CD4-positive, alpha-beta T cell treated with Interleukin-21 for 1 hour (primary cell): Measurements from ENCODE around the gene NFYC.

Source experiments
- DNase-seq: peaks from one replicate; pipeline ENCODE4 v3.0.0-alpha.2; 2020

The NFYC gene

GRCh38 chr1:40762144-40762923 lies 70.8 kb downstream of the NFYC start:
- DNase-seq: no peak

DNA sequence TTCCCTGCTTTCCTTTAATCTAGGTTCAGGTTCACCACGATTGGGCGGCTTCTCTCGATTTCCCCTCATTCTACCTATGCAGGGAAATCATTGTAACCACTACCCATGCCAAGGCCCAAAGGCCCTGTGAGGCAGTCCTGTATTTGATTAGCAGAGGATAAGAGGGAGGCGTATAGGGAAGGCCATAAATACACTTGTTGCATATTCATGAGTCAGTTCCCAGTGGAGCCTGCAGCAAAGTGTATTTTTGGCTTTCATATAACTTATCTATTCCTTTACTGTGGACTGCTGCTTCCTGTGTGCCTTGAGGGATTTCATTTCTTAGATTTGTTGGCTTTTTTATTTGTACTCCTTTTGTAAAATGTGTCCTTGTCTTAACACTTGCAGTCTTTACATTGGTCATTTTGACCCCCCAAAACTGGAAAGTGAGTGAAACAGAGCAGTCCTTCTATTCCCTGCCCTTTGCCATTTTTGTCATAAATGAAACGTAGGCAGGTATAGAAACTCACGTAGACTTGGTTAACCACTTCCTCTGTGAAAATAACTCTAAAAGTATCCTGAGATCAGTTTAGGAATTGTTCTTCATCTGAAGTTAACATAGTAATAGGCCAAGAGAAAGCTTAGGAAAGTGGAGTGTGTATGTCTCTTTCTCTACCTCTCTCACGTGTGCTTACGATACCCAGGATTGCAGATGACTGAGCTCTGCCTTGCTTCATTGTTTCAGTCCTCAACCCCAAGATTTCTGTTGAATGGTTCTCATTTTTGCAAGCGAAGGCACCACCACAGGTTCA lies 72.4 kb downstream of the NFYC start:
- peak; percentile 6 for DNase-seq

DNA sequence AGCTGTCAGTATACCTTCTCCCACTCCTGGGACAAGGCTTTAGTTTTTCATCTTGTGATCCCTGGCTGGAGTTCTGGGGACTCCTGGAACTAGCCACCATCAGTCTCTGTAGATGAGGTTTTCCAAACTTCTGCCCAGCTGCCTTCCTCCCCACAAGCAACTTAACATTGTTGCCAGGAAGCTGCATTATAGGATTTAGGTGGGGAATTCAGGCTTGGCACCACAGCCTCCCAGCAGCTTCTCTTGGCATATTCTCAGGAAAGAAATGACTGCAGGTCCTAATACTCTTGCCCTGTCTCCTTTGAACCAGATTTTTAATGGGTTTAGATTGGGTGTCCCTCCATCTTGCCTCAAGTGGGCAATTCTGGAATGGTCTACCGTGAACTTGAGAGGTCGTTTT lies 73.5 kb downstream of the NFYC start:
- no peak for DNase-seq

DNA sequence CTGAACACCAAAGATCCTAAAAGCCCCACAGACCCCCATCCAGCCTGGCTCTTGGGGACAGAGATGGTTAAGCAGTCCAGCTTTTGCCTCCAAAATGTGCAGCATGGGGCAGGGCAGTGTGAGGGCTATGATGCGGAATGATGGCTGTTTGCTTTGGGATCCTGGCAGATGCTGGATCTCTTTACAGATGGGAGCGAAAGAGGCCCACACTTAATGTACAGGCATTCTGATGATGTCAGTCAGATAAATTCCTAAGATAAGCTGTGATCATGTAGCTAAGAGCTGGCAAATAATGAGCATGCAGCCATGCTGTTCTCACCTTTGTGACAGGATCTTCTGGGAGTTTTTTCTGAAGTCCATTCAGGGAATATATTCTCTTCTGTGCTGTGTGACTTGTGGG lies 74.5 kb downstream of the NFYC start:
- no peak for DNase-seq

GRCh38 chr1:40766560-40766959 lies 75.1 kb downstream of the NFYC start:
- DNase-seq: no peak

GRCh38 chr1:40768146-40768990 lies 76.9 kb downstream of the NFYC start:
- DNase-seq: no peak

GRCh38 chr1:40769815-40770214 lies 78.3 kb downstream of the NFYC start:
- DNase-seq: no peak

DNA sequence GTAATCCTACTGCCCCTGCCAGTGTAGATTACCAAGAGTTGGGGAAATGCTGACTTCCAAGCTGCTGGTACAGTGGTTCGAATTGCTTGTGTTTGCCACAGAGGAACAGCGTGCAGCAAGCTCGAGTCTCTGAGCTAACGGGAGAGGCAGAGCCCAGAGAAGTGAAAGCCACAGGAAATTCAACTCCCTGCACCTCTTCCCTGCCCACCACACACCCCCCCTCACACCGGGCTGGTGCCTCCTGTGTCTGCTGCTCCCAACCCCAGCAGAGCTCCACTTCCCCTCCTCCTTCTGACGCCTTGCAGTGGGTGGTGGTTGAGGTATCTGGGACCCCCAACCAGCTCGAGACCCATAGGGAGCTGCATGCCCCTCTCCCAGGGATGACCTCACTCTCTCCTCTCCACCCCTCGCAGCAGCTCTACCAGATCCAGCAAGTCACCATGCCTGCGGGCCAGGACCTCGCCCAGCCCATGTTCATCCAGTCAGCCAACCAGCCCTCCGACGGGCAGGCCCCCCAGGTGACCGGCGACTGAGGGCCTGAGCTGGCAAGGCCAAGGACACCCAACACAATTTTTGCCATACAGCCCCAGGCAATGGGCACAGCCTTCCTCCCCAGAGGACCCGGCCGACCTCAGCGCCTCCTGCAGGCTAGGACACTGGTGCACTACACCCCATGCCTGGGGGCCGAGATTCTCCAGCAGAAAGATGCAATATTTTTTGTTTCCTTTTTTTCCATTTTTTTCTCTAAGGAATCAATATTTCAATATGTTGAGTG lies 79.0 kb downstream of the NFYC start:
- no peak for DNase-seq

GRCh38 chr1:40772146-40772955 lies 80.8 kb downstream of the NFYC start:
- no peak for DNase-seq

- no peak for DNase-seq
These were observed 82.3 kb downstream of the NFYC start for GRCh38 chr1:40773748-40774265.

GRCh38 chr1:40774266-40774998 lies 82.9 kb downstream of the NFYC start:
- DNase-seq: peak; percentile 60

GRCh38 chr1:40776236-40777072 lies 85.0 kb downstream of the NFYC start:
- no peak for DNase-seq

DNA sequence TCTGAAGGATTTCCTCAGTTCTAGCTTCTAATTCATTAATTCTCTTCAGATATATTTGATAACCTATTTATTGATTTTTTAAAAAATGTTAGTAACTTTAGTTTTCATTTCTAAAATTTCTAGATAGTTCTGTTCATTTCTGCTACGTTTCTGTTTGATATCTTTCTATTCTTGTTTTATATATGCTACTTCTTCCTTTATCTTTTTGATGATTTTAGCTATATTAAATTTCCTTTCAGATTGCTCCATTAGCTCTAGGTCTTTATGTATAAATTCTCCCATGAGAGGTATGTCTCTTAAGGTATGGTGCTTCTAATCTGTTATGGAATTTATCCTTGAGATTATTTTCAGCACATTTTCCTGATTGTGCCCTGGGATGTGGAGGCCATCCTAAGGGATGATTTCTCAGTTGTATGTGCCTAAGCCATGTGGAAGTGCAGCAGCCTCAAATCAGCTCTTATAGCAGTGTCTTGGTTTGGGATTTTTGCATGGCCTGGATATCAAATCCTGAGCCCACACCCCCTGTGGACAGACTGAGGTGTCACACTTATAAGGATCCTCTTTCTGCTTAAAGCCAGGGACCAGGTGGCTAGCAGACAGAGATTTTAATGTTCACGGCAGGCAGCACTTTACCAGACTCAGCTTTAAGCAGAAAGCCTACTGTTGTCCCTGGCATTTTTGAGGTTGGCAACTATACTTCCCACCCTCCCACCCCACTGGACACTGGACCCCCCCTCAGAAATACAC lies 85.9 kb downstream of the NFYC start:
- no peak for DNase-seq

DNA sequence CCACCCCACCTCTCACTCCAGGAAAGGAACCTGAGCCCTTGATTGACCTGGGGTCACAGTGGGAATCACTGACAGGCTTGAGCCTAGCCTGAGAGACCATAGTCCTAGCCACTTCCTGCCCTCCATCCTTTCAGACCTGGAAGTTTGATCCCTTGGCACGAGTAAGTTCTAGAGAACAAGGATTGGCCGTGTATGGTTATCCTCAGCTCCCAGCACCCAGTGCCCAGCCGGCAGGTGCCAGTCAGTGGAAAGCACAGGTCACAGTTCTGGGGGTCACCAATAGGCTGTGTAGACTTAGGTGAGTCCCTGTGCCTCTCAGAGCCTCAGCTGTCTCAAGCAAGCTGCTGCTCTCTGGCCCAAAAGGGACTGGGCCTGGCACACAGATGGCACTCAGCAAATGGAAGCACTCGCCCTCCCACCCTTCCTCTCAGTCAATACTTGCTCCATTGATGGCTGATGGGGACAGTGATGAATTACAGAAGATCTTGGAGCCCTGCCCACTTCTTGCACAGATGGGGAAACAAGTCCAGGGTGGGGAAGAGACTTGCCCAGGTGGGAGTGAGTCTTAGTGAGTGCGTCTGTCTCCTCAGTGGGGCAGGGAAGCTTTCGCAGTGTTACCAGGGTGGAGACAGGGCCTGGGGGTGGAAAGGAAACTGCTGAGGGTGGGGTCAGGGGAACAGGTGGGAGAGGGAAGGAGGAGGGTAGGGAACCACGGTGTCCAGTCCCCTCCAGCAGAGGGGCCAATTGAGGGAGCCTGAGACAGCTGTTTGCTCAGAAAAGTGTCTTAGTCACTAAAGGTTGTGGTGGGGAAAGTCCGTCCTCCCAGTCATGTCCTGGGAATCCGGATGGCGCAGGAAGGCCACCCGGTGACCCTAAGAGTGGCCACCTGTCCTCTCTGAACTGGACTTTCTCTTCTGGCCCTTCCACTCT lies 89.4 kb downstream of the NFYC start:
- DNase-seq: no peak

DNA sequence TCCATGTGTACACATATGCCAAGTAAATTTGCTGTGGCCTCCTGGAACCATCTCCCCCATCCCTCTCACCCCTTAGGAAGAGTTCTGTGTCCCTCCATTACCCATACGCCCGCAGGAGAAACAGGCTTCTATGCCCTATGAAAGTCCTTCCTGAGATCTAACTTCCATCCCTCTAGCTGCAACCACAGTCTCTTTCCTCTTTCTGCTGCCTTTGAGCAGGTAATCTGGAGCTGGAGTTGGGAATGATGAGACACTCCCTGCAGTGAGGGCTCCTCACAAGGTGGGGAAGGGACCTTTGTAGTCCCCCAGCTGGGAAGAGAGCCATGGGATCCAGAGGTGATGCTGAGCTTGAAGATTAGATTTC lies 90.1 kb downstream of the NFYC start:
- no peak for DNase-seq

GRCh38 chr1:40782371-40782956 lies 91.0 kb downstream of the NFYC start:
- no peak for DNase-seq
